Panc1 (cell line): ENCODE measurements around the gene ANO4. TPM values are rescaled to one million over a fixed set of nuclear protein-coding genes. Genes with fewer than 3 reads are reported as not detected.

ENCODE experiments used
- ATAC-seq: fragments of 200-7000 bp; cut with Tn5 transposase; 2 replicates; pipeline ENCODE4 v1.9.1; 2020; ENCODE audit warnings: mild to moderate bottlenecking, moderate library complexity
- BruUV-seq: library from RNA; stranded (reverse); fragments of 400-500 nt; replicated peaks from 2 replicates; lab custom pipeline; 2021; lab: Mats Ljungman, UMichigan
- CTCF ChIA-PET: fragments of 300-600 bp; sonication (Branson Sonifier 250); formaldehyde crosslinking; loops from one replicate; lab custom pipeline; 2022; ENCODE audit warnings: antibody characterized with exemption; lab: Charles Lee
- POLR2A ChIA-PET: fragments of 300-600 bp; sonication (Branson Sonifier 250); formaldehyde crosslinking; loops from one replicate; lab custom pipeline; 2022; ENCODE audit warnings: antibody characterized with exemption; lab: Charles Lee
- DNase-seq: peaks from one replicate; pipeline ENCODE4 v3.0.0-alpha.2; 2010; ENCODE audit warnings: low read depth, low spot score
- H3K27ac ChIP-seq: 2 replicates; pipeline ENCODE4 v1.5.1; 2011; ENCODE audit warnings: mild to moderate bottlenecking, low read length, inconsistent platforms
- H3K27me3 ChIP-seq: fragments of 200-500 bp; sonication (Bioruptor generic); 2 replicates; pipeline ENCODE4 v1.6.0; 2014; ENCODE audit warnings: low read length, inconsistent platforms; ENCODE audit not compliant: control insufficient read depth, insufficient read depth
- H3K36me3 ChIP-seq: fragments of 200-500 bp; sonication (Bioruptor generic); 2 replicates; pipeline ENCODE4 v1.5.1; 2014; ENCODE audit warnings: inconsistent platforms, mild to moderate bottlenecking, low read length, moderate library complexity; ENCODE audit not compliant: control insufficient read depth, insufficient read depth
- H3K4me1 ChIP-seq: 2 replicates; pipeline ENCODE4 v1.5.1; 2011; ENCODE audit warnings: inconsistent platforms, mild to moderate bottlenecking, low read length, moderate library complexity; ENCODE audit not compliant: control insufficient read depth, insufficient read depth
- H3K4me3 ChIP-seq, 2 experiments: 2 replicates each; pipeline ENCODE4 v1.5.1; 2011 to 2012; ENCODE audit warnings: low read depth in 2 of 2, low read length in 2 of 2, mild to moderate bottlenecking in 2 of 2, inconsistent platforms in 1 of 2, moderate library complexity in 1 of 2
- H3K9me3 ChIP-seq: fragments of 200-500 bp; sonication (Bioruptor generic); 2 replicates; pipeline ENCODE4 v1.5.1; 2014; ENCODE audit warnings: low read depth, mild to moderate bottlenecking, inconsistent platforms, low read length, moderate library complexity; ENCODE audit not compliant: control insufficient read depth, insufficient read depth
- CTCF ChIP-seq: fragments of 450-650 bp; IDR thresholded peaks from 2 replicates; pipeline ENCODE4 v1.5.1; 2017; ENCODE audit warnings: mild to moderate bottlenecking
- POLR2AphosphoS5 ChIP-seq: IDR thresholded peaks from 2 replicates; pipeline ENCODE4 v1.6.1; 2012; ENCODE audit warnings: mild to moderate bottlenecking, low read depth, low read length, moderate library complexity
- SIN3A ChIP-seq: IDR thresholded peaks from 2 replicates; pipeline ENCODE4 v1.6.1; 2012; ENCODE audit warnings: low read depth, mild to moderate bottlenecking, low read length, moderate library complexity, borderline replicate concordance; ENCODE audit not compliant: insufficient read depth
- TCF7L2 ChIP-seq: IDR thresholded peaks from 2 replicates; pipeline ENCODE4 v1.6.1; 2011; ENCODE audit warnings: mild to moderate bottlenecking, low read depth, low read length, inconsistent platforms
- in situ Hi-C: cut with HindIII; loops from 2 replicates; pipeline ENCODE4 v1.10.0; 2016; ENCODE audit warnings: low sequenced_read_pairs, low pct_unique_long_range_greater_than_20kb
- intact Hi-C: fragments of 100-400 bp; cut with micrococcal nuclease; formaldehyde crosslinking; loops from one replicate; pipeline ENCODE4 v1.10.0; 2022; ENCODE audit not compliant: unreplicated experiment
- total RNA-seq: library from RNA; stranded (reverse); gene quantifications from one replicate; pipeline ENCODE4 v1.2.1, GENCODE V29; 2021; ENCODE audit not compliant: unreplicated experiment
- TF ChIP-seq, protein P1 (sequence below), 2 experiments: IDR thresholded peaks; 2 replicates each; pipeline ENCODE4 v1.6.1; 2011 to 2012; ENCODE audit warnings: low read depth in 2 of 2, control low read depth in 1 of 2, low read length in 1 of 2, mild to moderate bottlenecking in 1 of 2, moderate library complexity in 1 of 2; ENCODE audit not compliant: insufficient read depth in 1 of 2

The ANO4 gene
- total RNA-seq, 1 experiment from 2014 or later = not detected

- Histone ChIP-seq H3K27me3 (peaks cover 12% of the 10 kb centered on the region), H3K9me3 (no peaks in the 10 kb centered on the region), H3K4me1 (no peaks in the 10 kb centered on the region; the same call in 1 of the 2 replicates), H3K27ac (no peak overlapping the region), H3K36me3 (no peaks in the 10 kb centered on the region; the same call in 1 of the 2 replicates), H3K4me3 (no peak overlapping the region)
- POLR2A ChIA-PET = no interaction called here
- in situ Hi-C loops (no loop called here), intact Hi-C loops (no loop called here)
- BruUV-seq = no TSS peak
- CTCF ChIA-PET = no interaction called here
- ATAC-seq (no peak), DNase-seq (no peak)
- TF ChIP-seq SIN3A = no peak
- no peak for TF ChIP-seq POLR2AphosphoS5
- no peak for TF ChIP-seq CTCF
- TF ChIP-seq, protein P1, sequence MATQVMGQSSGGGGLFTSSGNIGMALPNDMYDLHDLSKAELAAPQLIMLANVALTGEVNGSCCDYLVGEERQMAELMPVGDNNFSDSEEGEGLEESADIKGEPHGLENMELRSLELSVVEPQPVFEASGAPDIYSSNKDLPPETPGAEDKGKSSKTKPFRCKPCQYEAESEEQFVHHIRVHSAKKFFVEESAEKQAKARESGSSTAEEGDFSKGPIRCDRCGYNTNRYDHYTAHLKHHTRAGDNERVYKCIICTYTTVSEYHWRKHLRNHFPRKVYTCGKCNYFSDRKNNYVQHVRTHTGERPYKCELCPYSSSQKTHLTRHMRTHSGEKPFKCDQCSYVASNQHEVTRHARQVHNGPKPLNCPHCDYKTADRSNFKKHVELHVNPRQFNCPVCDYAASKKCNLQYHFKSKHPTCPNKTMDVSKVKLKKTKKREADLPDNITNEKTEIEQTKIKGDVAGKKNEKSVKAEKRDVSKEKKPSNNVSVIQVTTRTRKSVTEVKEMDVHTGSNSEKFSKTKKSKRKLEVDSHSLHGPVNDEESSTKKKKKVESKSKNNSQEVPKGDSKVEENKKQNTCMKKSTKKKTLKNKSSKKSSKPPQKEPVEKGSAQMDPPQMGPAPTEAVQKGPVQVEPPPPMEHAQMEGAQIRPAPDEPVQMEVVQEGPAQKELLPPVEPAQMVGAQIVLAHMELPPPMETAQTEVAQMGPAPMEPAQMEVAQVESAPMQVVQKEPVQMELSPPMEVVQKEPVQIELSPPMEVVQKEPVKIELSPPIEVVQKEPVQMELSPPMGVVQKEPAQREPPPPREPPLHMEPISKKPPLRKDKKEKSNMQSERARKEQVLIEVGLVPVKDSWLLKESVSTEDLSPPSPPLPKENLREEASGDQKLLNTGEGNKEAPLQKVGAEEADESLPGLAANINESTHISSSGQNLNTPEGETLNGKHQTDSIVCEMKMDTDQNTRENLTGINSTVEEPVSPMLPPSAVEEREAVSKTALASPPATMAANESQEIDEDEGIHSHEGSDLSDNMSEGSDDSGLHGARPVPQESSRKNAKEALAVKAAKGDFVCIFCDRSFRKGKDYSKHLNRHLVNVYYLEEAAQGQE (IDR thresholded peaks at IDR 0.05; ENCODE audit: insufficient read depth in 1 of 2, low read depth in 2 of 2, low read length in 1 of 2) = no peak
- TF ChIP-seq TCF7L2 = no peak
Observed at GRCh38 chr12:100799770-100800169, 5.2 kb downstream of the ANO4 start.

- no peak overlapping the region for H3K27ac ChIP-seq
- ChIA-PET POLR2A (no interaction called here), CTCF (no interaction called here)
- H3K4me1 ChIP-seq = no peaks in the 10 kb centered on the region
- intact Hi-C loops = no loop called here
- no peaks in the 10 kb centered on the region for H3K9me3 ChIP-seq
- TF ChIP-seq POLR2AphosphoS5 = no peak
- in situ Hi-C loops = no loop called here
- no peaks in the 10 kb centered on the region; the same call in 1 of the 2 replicates for H3K36me3 ChIP-seq
- no peak for ATAC-seq
- peaks cover 10% of the 10 kb centered on the region for H3K27me3 ChIP-seq
- no TSS peak for BruUV-seq
- DNase-seq = no peak
- no peak overlapping the region for H3K4me3 ChIP-seq
Observed at GRCh38 chr12:100800723-100801122, 6.1 kb downstream of the ANO4 start.

- in situ Hi-C loops = no loop called here
- no peak for DNase-seq
- POLR2A ChIA-PET = no interaction called here
- intact Hi-C loops = no loop called here
- Histone ChIP-seq H3K36me3 (no peaks in the 10 kb centered on the region; the same call in 1 of the 2 replicates), H3K4me3 (no peak overlapping the region), H3K27ac (no peak overlapping the region), H3K4me1 (no peaks in the 10 kb centered on the region), H3K9me3 (no peaks in the 10 kb centered on the region), H3K27me3 (peaks cover 10% of the 10 kb centered on the region)
- ATAC-seq = no peak
- BruUV-seq = no TSS peak
- CTCF ChIA-PET = no interaction called here
- TF ChIP-seq, protein P1 (IDR thresholded peaks at IDR 0.05; ENCODE audit: insufficient read depth in 1 of 2, low read depth in 2 of 2, low read length in 1 of 2) = no peak
- no peak for TF ChIP-seq CTCF
- TF ChIP-seq SIN3A = no peak
- no peak for TF ChIP-seq POLR2AphosphoS5
- TF ChIP-seq TCF7L2 = no peak
Observed at GRCh38 chr12:100801320-100801719, 6.7 kb downstream of the ANO4 start.
